H9 (cell line): ENCODE measurements around the gene TM7SF3. TPM values are rescaled to one million over a fixed set of nuclear protein-coding genes. Genes with fewer than 3 reads are reported as not detected.

ENCODE experiments used
- DNase-seq: peaks from one replicate; pipeline ENCODE4 v3.0.0-alpha.2; 2017
- H2AFZ ChIP-seq: one replicate; pipeline ENCODE4 v1.6.1; 2013; ENCODE audit warnings: mild to moderate bottlenecking, low read length, control low read depth, moderate library complexity
- H2AK5ac ChIP-seq: 2 replicates; pipeline ENCODE4 v1.6.1; 2013; ENCODE audit warnings: low read length, control low read depth, mixed read lengths; ENCODE audit not compliant: insufficient read length
- H2BK120ac ChIP-seq: one replicate; pipeline ENCODE4 v1.6.1; 2013; ENCODE audit warnings: low read depth, mild to moderate bottlenecking, low read length, control low read depth, inconsistent platforms; ENCODE audit not compliant: poor library complexity, severe bottlenecking
- H2BK12ac ChIP-seq: 2 replicates; pipeline ENCODE4 v1.6.1; 2013; ENCODE audit warnings: low read length, control low read depth, mixed read lengths, low read depth; ENCODE audit not compliant: insufficient read length
- H2BK15ac ChIP-seq: 2 replicates; pipeline ENCODE4 v1.6.1; 2013; ENCODE audit warnings: low read depth, low read length, control low read depth
- H2BK20ac ChIP-seq: one replicate; pipeline ENCODE4 v1.6.1; 2013; ENCODE audit warnings: low read depth, mild to moderate bottlenecking, low read length, control low read depth, inconsistent platforms; ENCODE audit not compliant: poor library complexity, severe bottlenecking
- H2BK5ac ChIP-seq: 2 replicates; pipeline ENCODE4 v1.6.1; 2013; ENCODE audit warnings: low read length, control low read depth, mixed read lengths; ENCODE audit not compliant: insufficient read length
- H3K14ac ChIP-seq: 2 replicates; pipeline ENCODE4 v1.6.1; 2013; ENCODE audit warnings: low read length, control low read depth; ENCODE audit not compliant: insufficient read depth
- H3K18ac ChIP-seq: 2 replicates; pipeline ENCODE4 v1.6.1; 2013; ENCODE audit warnings: low read depth, mild to moderate bottlenecking, mixed read lengths, low read length, control low read depth; ENCODE audit not compliant: insufficient read length
- H3K23ac ChIP-seq: 2 replicates; pipeline ENCODE4 v1.6.1; 2013; ENCODE audit warnings: low read length, control low read depth, mixed read lengths, low read depth; ENCODE audit not compliant: insufficient read length
- H3K23me2 ChIP-seq: 2 replicates; pipeline ENCODE4 v1.6.1; 2013; ENCODE audit warnings: low read depth, mild to moderate bottlenecking, mixed read lengths, low read length, control low read depth; ENCODE audit not compliant: insufficient read length, poor library complexity, severe bottlenecking
- H3K27ac ChIP-seq: 2 replicates; pipeline ENCODE4 v1.5.1; 2013; ENCODE audit warnings: low read length, control low read depth, mixed read lengths, low read depth; ENCODE audit not compliant: insufficient read length
- H3K27me3 ChIP-seq: 2 replicates; pipeline ENCODE4 v1.6.1; 2013; ENCODE audit warnings: low read length, control low read depth, inconsistent platforms; ENCODE audit not compliant: insufficient read depth
- H3K4ac ChIP-seq: 2 replicates; pipeline ENCODE4 v1.6.1; 2013; ENCODE audit warnings: low read depth, mild to moderate bottlenecking, control low read depth, inconsistent platforms, low read length, moderate library complexity
- H3K4me1 ChIP-seq: 2 replicates; pipeline ENCODE4 v1.6.1; 2013; ENCODE audit warnings: low read length, control low read depth, inconsistent platforms; ENCODE audit not compliant: insufficient read depth
- H3K4me2 ChIP-seq: 2 replicates; pipeline ENCODE4 v1.6.1; 2013; ENCODE audit warnings: low read length, control low read depth, mixed read lengths; ENCODE audit not compliant: insufficient read length, insufficient read depth
- H3K56ac ChIP-seq: 2 replicates; pipeline ENCODE4 v1.6.1; 2013; ENCODE audit warnings: low read depth, mild to moderate bottlenecking, mixed read lengths, low read length, control low read depth; ENCODE audit not compliant: insufficient read length
- H3K79me1 ChIP-seq: 2 replicates; pipeline ENCODE4 v1.6.1; 2013; ENCODE audit warnings: low read depth, mild to moderate bottlenecking, moderate library complexity, low read length, control low read depth, inconsistent platforms; ENCODE audit not compliant: insufficient read depth, poor library complexity, severe bottlenecking
- H3K79me2 ChIP-seq: 2 replicates; pipeline ENCODE4 v1.6.1; 2013; ENCODE audit warnings: low read length, control low read depth, inconsistent platforms; ENCODE audit not compliant: insufficient read depth
- H3K9ac ChIP-seq: 2 replicates; pipeline ENCODE4 v1.6.1; 2013; ENCODE audit warnings: low read length, control low read depth, mixed read lengths; ENCODE audit not compliant: insufficient read length; ENCODE audit errors: extremely low read depth
- H3K9me3 ChIP-seq: one replicate; pipeline ENCODE4 v1.6.1; 2013; ENCODE audit warnings: low read depth, low read length, inconsistent platforms; ENCODE audit not compliant: control insufficient read depth
- H3T11ph ChIP-seq: one replicate; pipeline ENCODE4 v1.6.1; 2013; ENCODE audit warnings: mild to moderate bottlenecking, low read length, control low read depth, inconsistent platforms
- H4K20me1 ChIP-seq: one replicate; pipeline ENCODE4 v1.6.1; 2013; ENCODE audit not compliant: control insufficient read depth, insufficient read length, insufficient read depth
- H4K5ac ChIP-seq: 2 replicates; pipeline ENCODE4 v1.6.1; 2013; ENCODE audit warnings: low read depth, mild to moderate bottlenecking, mixed read lengths, low read length, control low read depth; ENCODE audit not compliant: insufficient read length
- H4K8ac ChIP-seq: replicated peaks from 2 replicates; pipeline ENCODE4 v1.6.1; 2013; ENCODE audit warnings: low read length, control low read depth, mixed read lengths, low read depth; ENCODE audit not compliant: insufficient read length
- H4K91ac ChIP-seq: 2 replicates; pipeline ENCODE4 v1.6.1; 2013; ENCODE audit warnings: low read depth, mild to moderate bottlenecking, moderate library complexity, mixed read lengths, low read length, control low read depth; ENCODE audit not compliant: insufficient read length
- H3K27ac Mint-ChIP-seq, 3 experiments: 2 replicates in 2 of 3; 3 replicates in 1 of 3; pipeline ENCODE4 v1.8.0; 2020 to 2021; ENCODE audit warnings: mixed read lengths in 3 of 3, mild to moderate bottlenecking in 1 of 3, moderate library complexity in 1 of 3
- H3K27me3 Mint-ChIP-seq: 2 replicates; pipeline ENCODE4 v1.8.0; 2021; ENCODE audit warnings: low read depth, mild to moderate bottlenecking, moderate library complexity, mixed read lengths
- H3K36me3 Mint-ChIP-seq, 3 experiments: 2 replicates in 2 of 3; 3 replicates in 1 of 3; pipeline ENCODE4 v1.8.0; 2020 to 2021; ENCODE audit warnings: low read depth in 3 of 3, mixed read lengths in 3 of 3; ENCODE audit not compliant: insufficient read depth in 1 of 3
- H3K4me1 Mint-ChIP-seq, 2 experiments: 2 replicates each; pipeline ENCODE4 v1.8.0; 2020; ENCODE audit warnings: mixed read lengths in 2 of 2
- H3K4me3 Mint-ChIP-seq, 2 experiments: 2 replicates in 1 of 2; 3 replicates in 1 of 2; pipeline ENCODE4 v1.8.0; 2020 to 2021; ENCODE audit warnings: mild to moderate bottlenecking in 2 of 2, mixed read lengths in 2 of 2, moderate library complexity in 1 of 2
- H3K9me3 Mint-ChIP-seq, 2 experiments: 2 replicates in 1 of 2; 3 replicates in 1 of 2; pipeline ENCODE4 v1.8.0; 2020; ENCODE audit warnings: mild to moderate bottlenecking in 2 of 2, mixed read lengths in 2 of 2, moderate library complexity in 1 of 2
- CTCF ChIP-seq: fragments of 200-600 bp; sonication (generic); conservative IDR thresholded peaks from 3 replicates; pipeline ENCODE4 v1.8.0; 2021; ENCODE audit warnings: antibody characterized with exemption, mild to moderate bottlenecking
- WGBS: extraction: QIAGEN DNeasy Blood & Tissue Kit; methylation state at CpG from one replicate; pipeline ENCODE4 v1.1.7; 2013; ENCODE audit warnings: missing lambda C conversion rate, low lambda C conversion rate, mixed read lengths; ENCODE audit not compliant: insufficient read length; ENCODE audit errors: extremely low coverage; 5-methylcytosine and 5-hydroxymethylcytosine counted together
- total RNA-seq: library from RNA; stranded (reverse); gene quantifications from 2 replicates; pipeline ENCODE4 v1.2.1, GENCODE V29; 2021

TM7SF3 gene
- total RNA-seq, 1 experiment from 2014 or later: 74.9 TPM

- no peaks in the 10 kb centered on the region for H4K20me1 ChIP-seq
- H4K5ac ChIP-seq: no peak overlapping the region
- H3K79me1 ChIP-seq: no peaks in the 10 kb centered on the region
- H3K27ac ChIP-seq: no peak overlapping the region
- Mint-ChIP-seq H3K4me1 (peaks cover 21% of the 10 kb centered on the region in 2 experiments), H3K27ac (no peak overlapping the region), H3K27me3 (peaks cover 3% of the 10 kb centered on the region), H3K36me3 (peaks cover 6 to 24% (median 19%) of the 10 kb centered on the region in 3 experiments; a peak in 6 of 7 replicates), H3K4me3 (peak overlapping the region; percentile 31 to 49; a peak in 4 of 5 replicates), H3K9me3 (no peaks in the 10 kb centered on the region; a peak in 1 of 5 replicates)
- no peak overlapping the region for H2BK15ac ChIP-seq
- no peak overlapping the region for H2AFZ ChIP-seq
- H3K79me2 ChIP-seq: peaks cover 10% of the 10 kb centered on the region; the same call in 1 of the 2 replicates
- H3K9ac ChIP-seq: no peak overlapping the region
- no peak overlapping the region for H2BK120ac ChIP-seq
- no peak overlapping the region for H3K4me2 ChIP-seq
- H4K8ac ChIP-seq: no peak overlapping the region
- TF ChIP-seq CTCF: no peak
- no peak overlapping the region for H3K14ac ChIP-seq
- H3K23ac ChIP-seq: no peak overlapping the region
- no peak overlapping the region for H2BK12ac ChIP-seq
- no peak for DNase-seq
- H2BK5ac ChIP-seq: no peak overlapping the region
- no peak overlapping the region for H2AK5ac ChIP-seq
- no peak overlapping the region for H3T11ph ChIP-seq
- H3K4me1 ChIP-seq: no peaks in the 10 kb centered on the region
- H3K4ac ChIP-seq: no peak overlapping the region
- no peak overlapping the region for H2BK20ac ChIP-seq
- no peaks in the 10 kb centered on the region for H3K9me3 ChIP-seq
- no peak overlapping the region for H3K56ac ChIP-seq
- H3K23me2 ChIP-seq: no peaks in the 10 kb centered on the region
- no CpG with 5 or more reads among the region's 1 CpG for WGBS
- H4K91ac ChIP-seq: no peak overlapping the region
- H3K27me3 ChIP-seq: no peaks in the 10 kb centered on the region; the same call in 1 of the 2 replicates
- no peak overlapping the region for H3K18ac ChIP-seq
These were observed 10.1 kb upstream of the TM7SF3 start for GRCh38 chr12:27024291-27024690.
